ENCODE data around the gene CDH23. TPM values are rescaled to one million over a fixed set of nuclear protein-coding genes. Genes with fewer than 3 reads are reported as not detected.

Gene CDH23
- total RNA-seq, 1 experiment from 2014 or later = 0.34 TPM

- no peak overlapping the region for H3K27ac Mint-ChIP-seq (ENCODE audit: unreplicated experiment)
- DNase-seq = no peak
- Histone ChIP-seq H3K27me3 (replicated peaks; ENCODE audit: control insufficient read depth, insufficient read depth, low read length) (0 out of 2 replicates have a peak, but pooled peaks cover 1% of the 10 kb centered on the region), H3K4me3 (ENCODE audit: low read depth, low read length) (no peak overlapping the region), H3K36me3 (ENCODE audit: control insufficient read depth, insufficient read depth, low read length) (no peaks in the 10 kb centered on the region), H3K4me1 (no peaks in the 10 kb centered on the region), H3K9me3 (no peaks in the 10 kb centered on the region)
- peaks cover 19% of the 10 kb centered on the region for H3K27me3 Mint-ChIP-seq (ENCODE audit: insufficient read depth, unreplicated experiment)
- no peak overlapping the region for H3K4me3 Mint-ChIP-seq (ENCODE audit: unreplicated experiment)
- ChIA-PET POLR2A (no interaction called here), CTCF (no interaction called here)
- intact Hi-C loops (cut with micrococcal nuclease; ENCODE audit: unreplicated experiment) = no loop called here
- no peaks in the 10 kb centered on the region for H3K36me3 Mint-ChIP-seq (ENCODE audit: insufficient read depth, unreplicated experiment)
- BruUV-seq (replicated peaks) = no TSS peak
- no peaks in the 10 kb centered on the region for H3K9me3 Mint-ChIP-seq (ENCODE audit: unreplicated experiment)
- TF ChIP-seq CTCF (IDR thresholded peaks at IDR 0.05; ENCODE audit: insufficient read depth in 1 of 2, low read depth in 1 of 2, low read length in 1 of 2, severe bottlenecking in 1 of 2, unreplicated experiment in 1 of 2) = no peak
- H3K4me1 Mint-ChIP-seq (ENCODE audit: low read depth, unreplicated experiment) = no peaks in the 10 kb centered on the region
These were observed 193.2 kb downstream of the CDH23 start for GRCh38 chr10:71589617-71590551.

- TF ChIP-seq CTCF (IDR thresholded peaks at IDR 0.05; ENCODE audit: insufficient read depth in 1 of 2, low read depth in 1 of 2, low read length in 1 of 2, severe bottlenecking in 1 of 2, unreplicated experiment in 1 of 2) = no peak
- Histone ChIP-seq H3K27me3 (replicated peaks; ENCODE audit: control insufficient read depth, insufficient read depth, low read length) (0 out of 2 replicates have a peak, but pooled peaks cover 1% of the 10 kb centered on the region), H3K4me3 (ENCODE audit: low read depth, low read length) (no peak overlapping the region), H3K36me3 (ENCODE audit: control insufficient read depth, insufficient read depth, low read length) (no peaks in the 10 kb centered on the region), H3K4me1 (no peaks in the 10 kb centered on the region), H3K9me3 (no peaks in the 10 kb centered on the region)
- Mint-ChIP-seq H3K27me3 (ENCODE audit: insufficient read depth, unreplicated experiment) (peaks cover 19% of the 10 kb centered on the region), H3K4me1 (ENCODE audit: low read depth, unreplicated experiment) (no peaks in the 10 kb centered on the region), H3K36me3 (ENCODE audit: insufficient read depth, unreplicated experiment) (no peaks in the 10 kb centered on the region), H3K4me3 (ENCODE audit: unreplicated experiment) (no peak overlapping the region), H3K9me3 (ENCODE audit: unreplicated experiment) (no peaks in the 10 kb centered on the region), H3K27ac (ENCODE audit: unreplicated experiment) (no peak overlapping the region)
- BruUV-seq (replicated peaks) = no TSS peak
- intact Hi-C loops (cut with micrococcal nuclease; ENCODE audit: unreplicated experiment) = no loop called here
- no peak for DNase-seq
- POLR2A ChIA-PET = no interaction called here
- CTCF ChIA-PET = no interaction called here
These were observed 194.1 kb downstream of the CDH23 start for GRCh38 chr10:71590781-71591350.

- no peak for TF ChIP-seq CTCF (IDR thresholded peaks at IDR 0.05; ENCODE audit: insufficient read depth in 1 of 2, low read depth in 1 of 2, low read length in 1 of 2, severe bottlenecking in 1 of 2, unreplicated experiment in 1 of 2)
- H3K4me3 Mint-ChIP-seq (ENCODE audit: unreplicated experiment) = no peak overlapping the region
- no peaks in the 10 kb centered on the region for H3K9me3 Mint-ChIP-seq (ENCODE audit: unreplicated experiment)
- CTCF ChIA-PET = no interaction called here
- H3K27me3 Mint-ChIP-seq (ENCODE audit: insufficient read depth, unreplicated experiment) = peaks cover 11% of the 10 kb centered on the region
- POLR2A ChIA-PET = no interaction called here
- no peaks in the 10 kb centered on the region for H3K36me3 Mint-ChIP-seq (ENCODE audit: insufficient read depth, unreplicated experiment)
- no peak overlapping the region for H3K4me3 ChIP-seq (ENCODE audit: low read depth, low read length)
- no peak for DNase-seq
- no peaks in the 10 kb centered on the region for H3K9me3 ChIP-seq
- H3K4me1 Mint-ChIP-seq (ENCODE audit: low read depth, unreplicated experiment) = no peaks in the 10 kb centered on the region
- peaks cover 3% of the 10 kb centered on the region; the same call in 1 of the 2 replicates for H3K4me1 ChIP-seq
- no peaks in the 10 kb centered on the region for H3K36me3 ChIP-seq (ENCODE audit: control insufficient read depth, insufficient read depth, low read length)
- H3K27me3 ChIP-seq (replicated peaks; ENCODE audit: control insufficient read depth, insufficient read depth, low read length) = 0 out of 2 replicates have a peak, but pooled peaks cover 1% of the 10 kb centered on the region
- no TSS peak for BruUV-seq (replicated peaks)
- no peak overlapping the region for H3K27ac Mint-ChIP-seq (ENCODE audit: unreplicated experiment)
- intact Hi-C loops (cut with micrococcal nuclease; ENCODE audit: unreplicated experiment) = no loop called here
These were observed 198.3 kb downstream of the CDH23 start for GRCh38 chr10:71594934-71595571.

Measured in Caco-2 (cell line).